Activated CD8-positive, alpha-beta memory T cell treated with anti-CD3 and anti-CD28 coated beads for 4 hours (primary cell): Measurements from ENCODE around the gene PHF1.

Experiments used
- DNase-seq, 2 donors: peaks; one replicate each; pipeline ENCODE4 v3.0.0-alpha.2; 2020; ENCODE audit warnings: low read depth in 2 of 2

PHF1 gene

GRCh38 chr6:33417903-33418689 lies 7.3 kb downstream of the PHF1 start, which contains the start of gene CUTA:
Gene CUTA (minus strand): TSS chr6:33418107. CDS start chr6:33418000, 107 bp downstream.
- peak; percentile 97 to 99 for DNase-seq

GRCh38 chr6:33418690-33419291 lies 8.0 kb downstream of the PHF1 start:
- no peak for DNase-seq

- DNase-seq: no peak
Observed at GRCh38 chr6:33419580-33420490, 9.0 kb downstream of the PHF1 start, which contains the start of gene SYNGAP1. Gene SYNGAP1 (plus strand): TSS chr6:33420065. CDS start chr6:33420265, 200 bp downstream.

GRCh38 chr6:33420491-33421343 lies 9.9 kb downstream of the PHF1 start:
- DNase-seq: no peak

- no peak for DNase-seq
Observed at GRCh38 chr6:33421344-33421643, 10.5 kb downstream of the PHF1 start.

GRCh38 chr6:33423777-33424176 lies 13.0 kb downstream of the PHF1 start:
- no peak for DNase-seq

GRCh38 chr6:33424855-33425667 lies 14.2 kb downstream of the PHF1 start:
- DNase-seq: no peak

GRCh38 chr6:33425668-33426577 lies 15.1 kb downstream of the PHF1 start:
- DNase-seq: peak; percentile 61 to 73

- DNase-seq: no peak
Observed at GRCh38 chr6:33426590-33427511, 16.0 kb downstream of the PHF1 start.

GRCh38 chr6:33427585-33428223 lies 16.9 kb downstream of the PHF1 start:
- DNase-seq: peak in 1 of 2 donors; percentile 27

- no peak for DNase-seq
Observed at GRCh38 chr6:33428224-33428965, 17.6 kb downstream of the PHF1 start.

GRCh38 chr6:33428966-33429749 lies 18.3 kb downstream of the PHF1 start:
- DNase-seq: no peak

GRCh38 chr6:33429750-33430052 lies 18.9 kb downstream of the PHF1 start:
- no peak for DNase-seq

- no peak for DNase-seq
Observed at GRCh38 chr6:33430334-33430733, 19.5 kb downstream of the PHF1 start.

- peak; percentile 61 to 69 for DNase-seq
Observed at GRCh38 chr6:33430991-33431879, 20.4 kb downstream of the PHF1 start.
